Erythroblast (primary cell): ENCODE measurements around the gene ACOX1.
A peak's percentile ranks its signal among the peaks of the same experiment; 100 is the strongest.

Experiments used
- DNase-seq, 2 experiments: peaks; one replicate each; lab custom pipeline; 2025; lab: John Stamatoyannopoulos, UW
- GATA1 ChIP-seq: IDR thresholded peaks from 2 replicates; pipeline ENCODE4 v1.6.1; 2011; ENCODE audit warnings: low read depth, mild to moderate bottlenecking, control low read depth, low read length, moderate library complexity
- POLR2A ChIP-seq: IDR thresholded peaks from 2 replicates; pipeline ENCODE4 v1.6.1; 2011; ENCODE audit warnings: mild to moderate bottlenecking, low read length

The ACOX1 gene

GRCh38 chr17:75909051-75909811 is 69.7 kb downstream of the ACOX1 start:
- no peak for TF ChIP-seq GATA1
- no peak for TF ChIP-seq POLR2A
- DNase-seq, result no peak

- DNase-seq, result no peak
- TF ChIP-seq GATA1 (no peak), POLR2A (no peak)
Measured at GRCh38 chr17:75908201-75908600, 70.8 kb downstream of the ACOX1 start.

GRCh38 chr17:75906143-75906884 is 72.7 kb downstream of the ACOX1 start:
- TF ChIP-seq POLR2A, result no peak
- TF ChIP-seq GATA1, result no peak
- DNase-seq, result no peak

- TF ChIP-seq GATA1, result no peak
- peak; percentile 52 for TF ChIP-seq POLR2A
- DNase-seq, result peak; percentile 94 to 96
Measured at GRCh38 chr17:75904749-75905521, 74.0 kb downstream of the ACOX1 start, which contains the start of gene MRPL38. TSS of gene MRPL38 (minus strand) at chr17:75904884. CDS start at chr17:75904875, 9 bp downstream.

- no peak for TF ChIP-seq GATA1
- TF ChIP-seq POLR2A, result no peak
- DNase-seq, result no peak
Measured at GRCh38 chr17:75902406-75902805, 76.6 kb downstream of the ACOX1 start.

- no peak for TF ChIP-seq GATA1
- TF ChIP-seq POLR2A, result no peak
- no peak for DNase-seq
Measured at GRCh38 chr17:75901727-75902126, 77.2 kb downstream of the ACOX1 start.

GRCh38 chr17:75900691-75901533 is 78.1 kb downstream of the ACOX1 start:
- DNase-seq, result no peak
- TF ChIP-seq POLR2A (no peak), GATA1 (no peak)

- no peak for TF ChIP-seq POLR2A
- no peak for TF ChIP-seq GATA1
- DNase-seq, result no peak
Measured at GRCh38 chr17:75899767-75900468, 79.0 kb downstream of the ACOX1 start.

GRCh38 chr17:75899353-75899752 is 79.6 kb downstream of the ACOX1 start:
- TF ChIP-seq GATA1, result no peak
- TF ChIP-seq POLR2A, result no peak
- no peak for DNase-seq

- DNase-seq, result no peak
- TF ChIP-seq POLR2A, result no peak
- no peak for TF ChIP-seq GATA1
Measured at GRCh38 chr17:75898791-75899190, 80.2 kb downstream of the ACOX1 start.

- no peak for TF ChIP-seq POLR2A
- no peak for DNase-seq
Measured at GRCh38 chr17:75898065-75898464, 80.9 kb downstream of the ACOX1 start.
